ENCODE results near the gene NOS3. TPM values are rescaled to one million over a fixed set of nuclear protein-coding genes. Genes with fewer than 3 reads are reported as not detected.
A peak's percentile ranks its signal among the peaks of the same experiment; 100 is the strongest.

The NOS3 gene
- total and polyA plus RNA-seq, 9 of the 15 experiments (the other 6 are each of a cell fraction or from before 2014, with no cell fraction given), result 1.1 to 121 (median 23.6) TPM

DNA sequence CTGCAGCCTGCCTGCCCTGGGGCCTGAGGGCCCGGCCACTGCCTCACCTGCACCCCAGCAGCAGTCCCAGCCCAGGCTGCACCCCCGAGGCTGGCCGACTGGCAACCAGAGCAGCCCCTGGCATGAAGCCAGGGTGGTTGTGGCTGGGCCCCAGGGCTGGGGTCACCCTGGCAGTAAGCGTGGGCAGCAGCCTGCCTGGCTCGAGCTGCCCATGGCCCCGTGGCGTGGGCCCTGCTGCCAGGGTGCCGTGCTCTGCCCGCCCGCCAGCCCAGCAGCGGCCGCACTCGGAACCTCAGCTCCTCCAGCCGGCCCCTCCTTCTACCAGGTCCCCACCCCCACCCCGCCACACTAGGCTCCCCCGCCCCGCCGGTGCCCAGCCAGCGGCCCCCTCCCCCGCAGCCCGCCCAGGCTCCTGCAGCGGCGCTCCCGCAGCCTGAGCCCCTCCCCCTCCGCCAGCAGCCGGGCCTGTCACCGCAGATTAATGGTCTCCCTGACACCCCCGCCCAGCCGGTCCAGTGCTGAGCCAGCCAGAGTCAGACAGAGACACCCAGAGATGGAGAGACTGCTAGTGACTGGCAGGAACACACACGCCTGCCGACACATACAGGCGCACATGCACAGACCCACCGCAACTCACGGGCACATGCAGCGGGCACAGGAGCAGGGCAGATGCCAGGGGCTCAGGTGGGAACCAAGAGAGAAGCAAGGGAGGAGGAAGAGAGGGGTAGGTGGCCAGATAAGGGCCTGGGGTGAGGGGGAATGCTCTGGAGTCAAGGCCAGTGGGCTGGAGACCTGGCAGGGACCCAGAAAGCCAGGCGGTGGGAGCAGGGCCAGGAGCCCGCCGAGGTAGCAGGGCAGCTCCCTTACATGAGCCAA, 35.1 kb upstream of the NOS3 start (continued):
- TF ChIP-seq, protein P1, sequence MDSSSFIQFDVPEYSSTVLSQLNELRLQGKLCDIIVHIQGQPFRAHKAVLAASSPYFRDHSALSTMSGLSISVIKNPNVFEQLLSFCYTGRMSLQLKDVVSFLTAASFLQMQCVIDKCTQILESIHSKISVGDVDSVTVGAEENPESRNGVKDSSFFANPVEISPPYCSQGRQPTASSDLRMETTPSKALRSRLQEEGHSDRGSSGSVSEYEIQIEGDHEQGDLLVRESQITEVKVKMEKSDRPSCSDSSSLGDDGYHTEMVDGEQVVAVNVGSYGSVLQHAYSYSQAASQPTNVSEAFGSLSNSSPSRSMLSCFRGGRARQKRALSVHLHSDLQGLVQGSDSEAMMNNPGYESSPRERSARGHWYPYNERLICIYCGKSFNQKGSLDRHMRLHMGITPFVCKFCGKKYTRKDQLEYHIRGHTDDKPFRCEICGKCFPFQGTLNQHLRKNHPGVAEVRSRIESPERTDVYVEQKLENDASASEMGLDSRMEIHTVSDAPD (CRISPR knock-in tag; IDR thresholded peaks at IDR 0.05), result no peak
- TF ChIP-seq RCOR1 (IDR thresholded peaks at IDR 0.05; ENCODE audit: borderline replicate concordance in 1 of 2, low read depth in 2 of 2, low read length in 2 of 2), result peak; percentile 37 to 93; a peak in 3 of 4 replicates
- no peak for TF ChIP-seq ZNF512 (tag; IDR thresholded peaks at IDR 0.05)
- TF ChIP-seq, protein P2, sequence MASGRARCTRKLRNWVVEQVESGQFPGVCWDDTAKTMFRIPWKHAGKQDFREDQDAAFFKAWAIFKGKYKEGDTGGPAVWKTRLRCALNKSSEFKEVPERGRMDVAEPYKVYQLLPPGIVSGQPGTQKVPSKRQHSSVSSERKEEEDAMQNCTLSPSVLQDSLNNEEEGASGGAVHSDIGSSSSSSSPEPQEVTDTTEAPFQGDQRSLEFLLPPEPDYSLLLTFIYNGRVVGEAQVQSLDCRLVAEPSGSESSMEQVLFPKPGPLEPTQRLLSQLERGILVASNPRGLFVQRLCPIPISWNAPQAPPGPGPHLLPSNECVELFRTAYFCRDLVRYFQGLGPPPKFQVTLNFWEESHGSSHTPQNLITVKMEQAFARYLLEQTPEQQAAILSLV (tag; IDR thresholded peaks at IDR 0.05), result no peak
- TF ChIP-seq FOS (IDR thresholded peaks at IDR 0.05; ENCODE audit: extremely low read depth, insufficient read length), result no peak
- TF ChIP-seq GATA2 (CRISPR knock-in tag; IDR thresholded peaks at IDR 0.05), result no peak
- TF ChIP-seq SIN3B (IDR thresholded peaks at IDR 0.05; ENCODE audit: low read depth), result no peak
- TF ChIP-seq, protein P3, sequence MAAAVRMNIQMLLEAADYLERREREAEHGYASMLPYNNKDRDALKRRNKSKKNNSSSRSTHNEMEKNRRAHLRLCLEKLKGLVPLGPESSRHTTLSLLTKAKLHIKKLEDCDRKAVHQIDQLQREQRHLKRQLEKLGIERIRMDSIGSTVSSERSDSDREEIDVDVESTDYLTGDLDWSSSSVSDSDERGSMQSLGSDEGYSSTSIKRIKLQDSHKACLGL (CRISPR knock-in tag; IDR thresholded peaks at IDR 0.05; ENCODE audit: borderline replicate concordance, poor library complexity, severe bottlenecking), result peak; percentile 6
- TF ChIP-seq, protein P4, sequence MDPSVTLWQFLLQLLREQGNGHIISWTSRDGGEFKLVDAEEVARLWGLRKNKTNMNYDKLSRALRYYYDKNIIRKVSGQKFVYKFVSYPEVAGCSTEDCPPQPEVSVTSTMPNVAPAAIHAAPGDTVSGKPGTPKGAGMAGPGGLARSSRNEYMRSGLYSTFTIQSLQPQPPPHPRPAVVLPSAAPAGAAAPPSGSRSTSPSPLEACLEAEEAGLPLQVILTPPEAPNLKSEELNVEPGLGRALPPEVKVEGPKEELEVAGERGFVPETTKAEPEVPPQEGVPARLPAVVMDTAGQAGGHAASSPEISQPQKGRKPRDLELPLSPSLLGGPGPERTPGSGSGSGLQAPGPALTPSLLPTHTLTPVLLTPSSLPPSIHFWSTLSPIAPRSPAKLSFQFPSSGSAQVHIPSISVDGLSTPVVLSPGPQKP (CRISPR knock-in tag; IDR thresholded peaks at IDR 0.05), result no peak
- TF ChIP-seq CHD1 (IDR thresholded peaks at IDR 0.05; ENCODE audit: low read length), result peak; percentile 41
- peak; percentile 14; the same call in 1 of the 2 replicates for TF ChIP-seq NR1H2 (CRISPR knock-in tag; IDR thresholded peaks at IDR 0.05)
- TF ChIP-seq BDP1 (IDR thresholded peaks at IDR 0.05; ENCODE audit: insufficient read depth, insufficient read length), result no peak
- TF ChIP-seq ZEB2 (IDR thresholded peaks at IDR 0.05), result peak; percentile 70; the same call in 1 of the 2 replicates
- TF ChIP-seq HNRNPLL (IDR thresholded peaks at IDR 0.05; ENCODE audit: low read depth, low read length, poor library complexity, severe bottlenecking), result no peak
- TF ChIP-seq, protein P5, sequence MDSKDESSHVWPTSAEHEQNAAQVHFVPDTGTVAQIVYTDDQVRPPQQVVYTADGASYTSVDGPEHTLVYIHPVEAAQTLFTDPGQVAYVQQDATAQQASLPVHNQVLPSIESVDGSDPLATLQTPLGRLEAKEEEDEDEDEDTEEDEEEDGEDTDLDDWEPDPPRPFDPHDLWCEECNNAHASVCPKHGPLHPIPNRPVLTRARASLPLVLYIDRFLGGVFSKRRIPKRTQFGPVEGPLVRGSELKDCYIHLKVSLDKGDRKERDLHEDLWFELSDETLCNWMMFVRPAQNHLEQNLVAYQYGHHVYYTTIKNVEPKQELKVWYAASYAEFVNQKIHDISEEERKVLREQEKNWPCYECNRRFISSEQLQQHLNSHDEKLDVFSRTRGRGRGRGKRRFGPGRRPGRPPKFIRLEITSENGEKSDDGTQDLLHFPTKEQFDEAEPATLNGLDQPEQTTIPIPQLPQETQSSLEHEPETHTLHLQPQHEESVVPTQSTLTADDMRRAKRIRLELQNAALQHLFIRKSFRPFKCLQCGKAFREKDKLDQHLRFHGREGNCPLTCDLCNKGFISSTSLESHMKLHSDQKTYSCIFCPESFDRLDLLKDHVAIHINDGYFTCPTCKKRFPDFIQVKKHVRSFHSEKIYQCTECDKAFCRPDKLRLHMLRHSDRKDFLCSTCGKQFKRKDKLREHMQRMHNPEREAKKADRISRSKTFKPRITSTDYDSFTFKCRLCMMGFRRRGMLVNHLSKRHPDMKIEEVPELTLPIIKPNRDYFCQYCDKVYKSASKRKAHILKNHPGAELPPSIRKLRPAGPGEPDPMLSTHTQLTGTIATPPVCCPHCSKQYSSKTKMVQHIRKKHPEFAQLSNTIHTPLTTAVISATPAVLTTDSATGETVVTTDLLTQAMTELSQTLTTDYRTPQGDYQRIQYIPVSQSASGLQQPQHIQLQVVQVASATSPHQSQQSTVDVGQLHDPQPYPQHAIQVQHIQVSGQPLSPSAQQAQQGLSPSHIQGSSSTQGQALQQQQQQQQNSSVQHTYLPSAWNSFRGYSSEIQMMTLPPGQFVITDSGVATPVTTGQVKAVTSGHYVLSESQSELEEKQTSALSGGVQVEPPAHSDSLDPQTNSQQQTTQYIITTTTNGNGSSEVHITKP (IDR thresholded peaks at IDR 0.05; ENCODE audit: partially characterized antibody), result peak; percentile 40
- no peak for TF ChIP-seq KLF6 (CRISPR knock-in tag; IDR thresholded peaks at IDR 0.05; ENCODE audit: borderline replicate concordance)

Data from K562 (cell line).